Smooth muscle cell (in vitro differentiated cells): ENCODE results near the gene HIPK2. TPM values are rescaled to one million over a fixed set of nuclear protein-coding genes. Genes with fewer than 3 reads are reported as not detected.

Source experiments
- DNase-seq: peaks from one replicate; lab custom pipeline; 2025; ENCODE audit not compliant: unreplicated experiment; lab: John Stamatoyannopoulos, UW
- H2AFZ ChIP-seq: fragments of 200-600 bp; sonication (generic); 2 replicates; pipeline ENCODE4 v1.6.0; 2016; ENCODE audit warnings: antibody characterized with exemption, low read depth, mild to moderate bottlenecking
- H3F3A ChIP-seq: fragments of 200-600 bp; sonication (generic); 2 replicates; pipeline ENCODE4 v1.6.0; 2017; ENCODE audit warnings: antibody characterized with exemption, low read depth
- H3K27ac ChIP-seq: fragments of 200-600 bp; sonication (generic); 2 replicates; pipeline ENCODE4 v1.5.1; 2016; ENCODE audit warnings: low read depth, mild to moderate bottlenecking
- H3K27me3 ChIP-seq: fragments of 200-600 bp; sonication (generic); 2 replicates; pipeline ENCODE4 v1.6.1; 2016; ENCODE audit warnings: low read depth, mild to moderate bottlenecking
- H3K36me3 ChIP-seq: fragments of 200-600 bp; sonication (generic); 2 replicates; pipeline ENCODE4 v1.5.1; 2016; ENCODE audit warnings: low read depth
- H3K4me1 ChIP-seq: fragments of 200-600 bp; sonication (generic); 2 replicates; pipeline ENCODE4 v1.5.1; 2016; ENCODE audit warnings: low read depth
- H3K4me2 ChIP-seq: fragments of 200-600 bp; sonication (generic); 2 replicates; pipeline ENCODE4 v1.6.0; 2016; ENCODE audit warnings: mild to moderate bottlenecking
- H3K4me3 ChIP-seq: fragments of 200-600 bp; sonication (generic); 2 replicates; pipeline ENCODE4 v1.5.1; 2016; ENCODE audit warnings: mild to moderate bottlenecking
- H3K79me2 ChIP-seq: fragments of 200-600 bp; sonication (generic); 2 replicates; pipeline ENCODE4 v1.6.0; 2016; ENCODE audit warnings: low read depth, mild to moderate bottlenecking
- H3K9ac ChIP-seq: fragments of 200-600 bp; sonication (generic); 2 replicates; pipeline ENCODE4 v1.6.0; 2016; ENCODE audit warnings: low read depth
- H3K9me3 ChIP-seq: fragments of 200-600 bp; sonication (generic); replicated peaks from 2 replicates; pipeline ENCODE4 v1.5.1; 2016; ENCODE audit warnings: low read depth
- H4K20me1 ChIP-seq: fragments of 200-600 bp; sonication (generic); 2 replicates; pipeline ENCODE4 v1.6.0; 2016; ENCODE audit warnings: low read depth
- CTCF ChIP-seq: fragments of 200-600 bp; sonication (generic); IDR thresholded peaks from 2 replicates; pipeline ENCODE4 v1.5.1; 2017; ENCODE audit warnings: borderline replicate concordance, mild to moderate bottlenecking, antibody characterized with exemption; ENCODE audit not compliant: insufficient read depth, poor library complexity, severe bottlenecking
- WGBS: methylation state at CpG from one replicate; pipeline ENCODE4 v1.1.7; 2016; ENCODE audit warnings: low lambda C conversion rate; 5-methylcytosine and 5-hydroxymethylcytosine counted together
- polyA plus RNA-seq: library from polyadenylated mRNA; unstranded; fragments of >200 nt; fragmentation: Nextera tagmentation; extraction: Ambion mirVana; gene quantifications from 2 replicates; pipeline ENCODE4 v1.2.1, GENCODE V29; 2016
- total RNA-seq: library from RNA; depleted of rRNA; stranded (reverse); fragments of >200 nt; gene quantifications from 2 replicates; pipeline ENCODE4 v1.2.3, GENCODE V29; 2014

Gene HIPK2
- total and polyA plus RNA-seq, 2 experiments from 2014 or later: 3.0 to 11.2 TPM

- Histone ChIP-seq H3K4me3 (no peak overlapping the region), H3K9me3 (no peaks in the 10 kb centered on the region), H3K4me1 (peaks cover 3% of the 10 kb centered on the region), H4K20me1 (peaks cover 46% of the 10 kb centered on the region), H3K9ac (no peak overlapping the region), H3K4me2 (no peak overlapping the region), H3K79me2 (no peaks in the 10 kb centered on the region), H3K27me3 (no peaks in the 10 kb centered on the region), H3K36me3 (no peaks in the 10 kb centered on the region), H2AFZ (no peak overlapping the region), H3K27ac (no peak overlapping the region), H3F3A (no peaks in the 10 kb centered on the region)
- DNase-seq: no peak
- TF ChIP-seq CTCF: no peak
- WGBS: 93% methylated on average over 15 of the region's 15 CpGs
Measured at GRCh38 chr7:139713526-139714162, 64.2 kb downstream of the HIPK2 start.

- no peak for DNase-seq
- Histone ChIP-seq H3K27me3 (no peaks in the 10 kb centered on the region), H3K4me1 (peaks cover 3% of the 10 kb centered on the region), H3K27ac (no peak overlapping the region), H3K4me2 (no peak overlapping the region), H3K9ac (no peak overlapping the region), H3K36me3 (no peaks in the 10 kb centered on the region), H3K4me3 (no peak overlapping the region), H4K20me1 (peaks cover 46% of the 10 kb centered on the region), H3F3A (no peaks in the 10 kb centered on the region), H2AFZ (no peak overlapping the region), H3K9me3 (no peaks in the 10 kb centered on the region), H3K79me2 (no peaks in the 10 kb centered on the region)
- 87% methylated on average over 9 of the region's 9 CpGs for WGBS
- no peak for TF ChIP-seq CTCF
Measured at GRCh38 chr7:139713061-139713460, 64.7 kb downstream of the HIPK2 start.

- 78% methylated on average over 11 of the region's 11 CpGs for WGBS
- H4K20me1 ChIP-seq: peaks cover 43% of the 10 kb centered on the region
- no peaks in the 10 kb centered on the region for H3K79me2 ChIP-seq
- no peak overlapping the region for H3K27ac ChIP-seq
- H3K27me3 ChIP-seq: no peaks in the 10 kb centered on the region
- H3K4me2 ChIP-seq: no peak overlapping the region
- DNase-seq: no peak
- no peaks in the 10 kb centered on the region for H3F3A ChIP-seq
- H3K4me3 ChIP-seq: no peak overlapping the region
- H3K9me3 ChIP-seq: no peaks in the 10 kb centered on the region
- no peaks in the 10 kb centered on the region for H3K36me3 ChIP-seq
- no peak overlapping the region for H2AFZ ChIP-seq
- H3K4me1 ChIP-seq: peaks cover 3% of the 10 kb centered on the region
- no peak for TF ChIP-seq CTCF
- H3K9ac ChIP-seq: no peak overlapping the region
Measured at GRCh38 chr7:139711991-139712743, 65.6 kb downstream of the HIPK2 start.

GRCh38 chr7:139710036-139710435, 67.8 kb downstream of the HIPK2 start:
- Histone ChIP-seq H3K4me2 (peak overlapping the region; percentile 6), H3K4me3 (no peak overlapping the region), H3K4me1 (peaks cover 3% of the 10 kb centered on the region), H2AFZ (no peak overlapping the region), H3K27me3 (no peaks in the 10 kb centered on the region), H3K36me3 (no peaks in the 10 kb centered on the region), H3K9me3 (no peaks in the 10 kb centered on the region), H4K20me1 (peaks cover 54% of the 10 kb centered on the region), H3K27ac (no peak overlapping the region), H3K9ac (no peak overlapping the region), H3K79me2 (no peaks in the 10 kb centered on the region), H3F3A (no peaks in the 10 kb centered on the region)
- 100% methylated on average over 3 of the region's 3 CpGs for WGBS
- no peak for DNase-seq
- no peak for TF ChIP-seq CTCF
